Urinary bladder (tissue), 4 donors: ENCODE results near the gene CSTB. TPM values are rescaled to one million over a fixed set of nuclear protein-coding genes. Genes with fewer than 3 reads are reported as not detected.

Experiments
- DNase-seq: peaks from one replicate; pipeline ENCODE4 v3.0.0-alpha.2; 2015; ENCODE audit errors: extremely low spot score
- H3K27ac ChIP-seq: one replicate; pipeline ENCODE4 v1.5.1; 2013; ENCODE audit warnings: low read depth, mild to moderate bottlenecking, moderate library complexity
- H3K36me3 ChIP-seq: one replicate; pipeline ENCODE4 v1.6.1; 2013; ENCODE audit warnings: mild to moderate bottlenecking, moderate library complexity; ENCODE audit not compliant: insufficient read depth
- H3K4me1 ChIP-seq: one replicate; pipeline ENCODE4 v1.6.1; 2013; ENCODE audit warnings: mild to moderate bottlenecking, moderate library complexity; ENCODE audit not compliant: insufficient read depth
- H3K4me3 ChIP-seq: one replicate; pipeline ENCODE4 v1.5.1; 2013; ENCODE audit warnings: low read depth, low read length
- WGBS: extraction: QIAGEN DNeasy Blood & Tissue Kit; methylation state at CpG from one replicate; pipeline ENCODE4 v1.1.7; 2013; 5-methylcytosine and 5-hydroxymethylcytosine counted together
- polyA plus RNA-seq: library from polyadenylated mRNA; stranded (reverse); fragments of 200-250 nt; gene quantifications from one replicate; pipeline ENCODE4 v1.2.3, GENCODE V29; 2013
- total RNA-seq: library from RNA; depleted of rRNA; stranded (reverse); fragments of >200 nt; gene quantifications from one replicate; pipeline ENCODE4 v1.2.3, GENCODE V29; 2014
- donor health status: healthy with polysubstance abuse.
- donor health status: healthy.

The CSTB gene
- total and polyA plus RNA-seq, 2 donors: 11.0 to 91.8 TPM

- peak overlapping the region; percentile 83 for H3K4me3 ChIP-seq
- WGBS: 10% methylated on average over 13 of the region's 13 CpGs
- DNase-seq: no peak
- no peak overlapping the region for H3K27ac ChIP-seq
- H3K4me1 ChIP-seq: no peaks in the 10 kb centered on the region
- H3K36me3 ChIP-seq: peaks cover 8% of the 10 kb centered on the region
These were observed 14.0 kb upstream of the CSTB start for GRCh38 chr21:43790010-43790524.

- peak; percentile 64 for DNase-seq
- WGBS: under 1% methylated on average over 83 of the region's 83 CpGs
- H3K4me3 ChIP-seq: peak within 1 kb of the TSS; percentile 83
These were observed 13.3 kb upstream of the CSTB start, which contains the start of gene RRP1 for GRCh38 chr21:43789276-43790009. Gene RRP1 (plus strand): TSS chr21:43789577. CDS start chr21:43789630, 53 bp downstream.

GRCh38 chr21:43786807-43787440, 10.8 kb upstream of the CSTB start:
- 94% methylated on average over 38 of the region's 38 CpGs for WGBS
- Histone ChIP-seq H3K27ac (no peak overlapping the region), H3K36me3 (peaks cover under 1% of the 10 kb centered on the region), H3K4me3 (no peak overlapping the region), H3K4me1 (no peaks in the 10 kb centered on the region)
- no peak for DNase-seq

More at GRCh38 chr21:43789276-43790009, 13.3 kb upstream of the CSTB start, which contains the start of gene RRP1:
- Histone ChIP-seq H3K36me3 (peaks cover 4% of the 10 kb centered on the region), H3K4me1 (no peaks in the 10 kb centered on the region), H3K27ac (peak within 1 kb of the TSS; percentile 62)

- Histone ChIP-seq H3K27ac (no peak overlapping the region), H3K4me1 (no peaks in the 10 kb centered on the region), H3K4me3 (no peak overlapping the region), H3K36me3 (no peaks in the 10 kb centered on the region)
- no peak for DNase-seq
- WGBS: 87% methylated on average over 18 of the region's 18 CpGs
These were observed 10.2 kb upstream of the CSTB start for GRCh38 chr21:43786300-43786806.

GRCh38 chr21:43785134-43785533, 9.0 kb upstream of the CSTB start:
- 55% methylated on average over 3 of the region's 3 CpGs for WGBS
- H3K4me1 ChIP-seq: no peaks in the 10 kb centered on the region
- no peaks in the 10 kb centered on the region for H3K36me3 ChIP-seq
- no peak overlapping the region for H3K4me3 ChIP-seq
- no peak overlapping the region for H3K27ac ChIP-seq
- no peak for DNase-seq

- no peak overlapping the region for H3K4me3 ChIP-seq
- WGBS: 84% methylated on average over 17 of the region's 17 CpGs
- H3K4me1 ChIP-seq: no peaks in the 10 kb centered on the region
- no peak overlapping the region for H3K27ac ChIP-seq
- DNase-seq: no peak
- H3K36me3 ChIP-seq: no peaks in the 10 kb centered on the region
These were observed 7.1 kb upstream of the CSTB start for GRCh38 chr21:43783098-43783700.

GRCh38 chr21:43782431-43783097, 6.5 kb upstream of the CSTB start:
- Histone ChIP-seq H3K4me3 (no peak overlapping the region), H3K36me3 (no peaks in the 10 kb centered on the region), H3K27ac (peak overlapping the region; percentile 63), H3K4me1 (no peaks in the 10 kb centered on the region)
- DNase-seq: no peak
- WGBS: 70% methylated on average over 5 of the region's 5 CpGs

- Histone ChIP-seq H3K4me3 (no peak overlapping the region), H3K27ac (peak overlapping the region; percentile 31), H3K4me1 (no peaks in the 10 kb centered on the region), H3K36me3 (no peaks in the 10 kb centered on the region)
- WGBS: 72% methylated on average over 6 of the region's 6 CpGs
- DNase-seq: no peak
These were observed 5.7 kb upstream of the CSTB start for GRCh38 chr21:43781846-43782245.

- no peak overlapping the region for H3K4me3 ChIP-seq
- H3K36me3 ChIP-seq: no peaks in the 10 kb centered on the region
- H3K27ac ChIP-seq: no peak overlapping the region
- no peaks in the 10 kb centered on the region for H3K4me1 ChIP-seq
- WGBS: 80% methylated on average over 5 of the region's 5 CpGs
- DNase-seq: no peak
These were observed 3.6 kb upstream of the CSTB start for GRCh38 chr21:43779660-43780059.

- Histone ChIP-seq H3K36me3 (no peaks in the 10 kb centered on the region), H3K4me3 (no peak overlapping the region), H3K4me1 (no peaks in the 10 kb centered on the region), H3K27ac (peak overlapping the region; percentile 64)
- 52% methylated on average over 20 of the region's 20 CpGs for WGBS
- DNase-seq: no peak
These were observed 2.6 kb upstream of the CSTB start for GRCh38 chr21:43778469-43779335.

GRCh38 chr21:43777953-43778352, 1.8 kb upstream of the CSTB start:
- Histone ChIP-seq H3K4me1 (no peaks in the 10 kb centered on the region), H3K4me3 (no peak overlapping the region), H3K27ac (peak overlapping the region; percentile 54), H3K36me3 (no peaks in the 10 kb centered on the region)
- no peak for DNase-seq
- WGBS: 95% methylated on average over 5 of the region's 5 CpGs

GRCh38 chr21:43775190-43775589, 918 bp downstream of the CSTB start:
- DNase-seq: no peak
- Histone ChIP-seq H3K36me3 (no peaks in the 10 kb centered on the region), H3K4me3 (peak overlapping the region; percentile 78), H3K27ac (no peak overlapping the region), H3K4me1 (no peaks in the 10 kb centered on the region)
- WGBS: 76% methylated on average over 12 of the region's 12 CpGs
